ENCODE data around the gene NCAN.
"Not testable (repeated sequence)": the region's sequence is repeated elsewhere in the genome, so short reads cannot be mapped to it uniquely, and the experiment has no call there.

Gene NCAN

GRCh38 chr19:19224852-19225494 lies 13.2 kb downstream of the NCAN start:
- DNase-seq: peak; percentile 59

GRCh38 chr19:19226204-19226603 lies 14.4 kb downstream of the NCAN start:
- DNase-seq: no peak

GRCh38 chr19:19226663-19227062 lies 14.9 kb downstream of the NCAN start:
- no peak for DNase-seq

DNA sequence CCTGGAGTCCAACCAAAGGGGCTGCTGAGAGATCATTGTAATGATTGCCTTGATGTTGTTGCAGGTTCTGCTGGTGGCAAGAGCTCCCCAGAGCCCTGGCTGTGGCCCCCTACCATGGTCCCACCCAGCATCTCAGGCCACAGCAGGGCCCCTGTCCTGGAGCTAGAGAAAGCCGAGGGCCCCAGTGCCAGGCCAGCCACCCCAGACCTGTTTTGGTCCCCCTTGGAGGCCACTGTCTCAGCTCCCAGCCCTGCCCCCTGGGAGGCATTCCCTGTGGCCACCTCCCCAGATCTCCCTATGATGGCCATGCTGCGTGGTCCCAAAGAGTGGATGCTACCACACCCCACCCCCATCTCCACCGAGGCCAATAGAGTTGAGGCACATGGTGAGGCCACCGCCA lies 15.5 kb downstream of the NCAN start:
- no peak for DNase-seq

- DNase-seq: no peak
Observed at GRCh38 chr19:19229701-19230100, 17.9 kb downstream of the NCAN start.

- no peak for DNase-seq
Observed at GRCh38 chr19:19230999-19231398, 19.2 kb downstream of the NCAN start.

GRCh38 chr19:19232261-19232721 lies 20.5 kb downstream of the NCAN start:
- no peak for DNase-seq

- no peak for DNase-seq
Observed at GRCh38 chr19:19234220-19234816, 22.6 kb downstream of the NCAN start.

GRCh38 chr19:19236173-19236572 lies 24.4 kb downstream of the NCAN start:
- DNase-seq: no peak

DNA sequence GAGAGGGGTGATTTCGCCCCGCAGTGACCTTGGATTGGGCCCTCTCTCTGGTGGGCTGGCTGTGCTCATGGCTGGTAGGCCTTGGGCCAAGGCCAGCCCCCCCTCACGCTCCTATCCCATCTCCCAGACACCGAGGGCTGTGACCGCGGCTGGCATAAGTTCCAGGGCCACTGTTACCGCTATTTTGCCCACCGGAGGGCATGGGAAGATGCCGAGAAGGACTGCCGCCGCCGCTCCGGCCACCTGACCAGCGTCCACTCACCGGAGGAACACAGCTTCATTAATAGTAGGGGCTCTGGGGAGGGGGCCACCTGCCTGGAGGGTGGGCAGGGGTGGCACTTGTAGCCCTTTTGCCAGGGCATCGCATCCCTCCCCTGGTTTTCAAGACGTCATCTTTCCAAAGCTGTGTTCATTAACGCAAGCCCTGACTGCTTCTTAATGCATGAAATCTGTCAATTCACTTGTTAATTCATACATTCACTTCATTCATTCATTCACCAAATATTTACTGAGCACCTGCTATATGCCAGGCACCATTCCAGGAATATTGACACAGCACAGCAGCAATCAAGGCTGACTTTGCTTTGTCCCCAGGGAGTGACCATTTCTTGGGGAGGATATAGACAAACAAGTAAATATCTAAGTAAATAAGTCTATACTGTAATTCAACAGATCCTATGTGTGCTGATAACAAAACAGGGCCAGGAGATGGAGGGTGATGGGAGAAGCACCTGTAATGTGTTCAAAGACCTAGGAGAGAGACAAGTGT lies 26.6 kb downstream of the NCAN start:
- no peak for DNase-seq

DNA sequence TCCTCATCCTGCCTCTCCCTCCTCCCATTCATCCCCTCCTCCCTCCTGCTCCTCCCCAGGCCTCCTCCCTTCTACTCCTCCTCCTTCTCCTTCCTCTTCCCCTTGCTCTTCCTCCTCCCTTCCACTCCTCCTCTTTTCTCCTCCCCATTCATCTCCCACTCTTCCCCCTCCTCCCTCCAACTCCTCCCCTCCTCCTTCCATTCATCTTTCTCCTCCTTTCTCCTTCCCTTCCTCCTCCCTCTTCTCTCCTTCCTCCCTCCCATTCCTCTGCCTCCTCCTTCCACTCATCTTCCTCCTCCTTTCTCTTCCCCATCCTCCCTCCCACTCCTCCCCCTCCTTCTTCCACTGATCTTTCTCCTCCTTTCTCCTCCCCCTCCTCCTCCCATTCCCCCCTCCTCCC lies 27.9 kb downstream of the NCAN start:
- DNase-seq: no peak

DNA sequence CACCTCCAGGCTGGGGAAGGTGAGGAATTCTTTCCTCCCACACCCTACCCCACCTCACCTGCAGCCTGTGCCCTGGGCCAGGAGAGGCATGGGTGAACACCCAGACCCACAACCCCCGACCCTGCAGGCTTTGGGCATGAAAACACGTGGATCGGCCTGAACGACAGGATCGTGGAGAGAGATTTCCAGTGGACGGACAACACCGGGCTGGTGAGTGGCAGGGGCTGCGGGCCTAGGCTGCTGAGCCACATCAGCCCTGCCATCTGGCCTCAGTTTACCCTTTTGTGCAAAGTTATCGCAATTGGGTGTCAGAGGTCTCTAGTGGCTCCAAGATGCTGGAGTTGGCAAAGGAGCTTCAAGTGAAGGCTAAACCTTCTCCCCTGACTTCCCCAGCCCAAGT lies 28.7 kb downstream of the NCAN start:
- no peak for DNase-seq

GRCh38 chr19:19250196-19250801 lies 38.5 kb downstream of the NCAN start:
- no peak for DNase-seq

- not testable (repeated sequence) for DNase-seq
Observed at GRCh38 chr19:19253409-19253808, 41.7 kb downstream of the NCAN start.

- no peak for DNase-seq
Observed at GRCh38 chr19:19256072-19256969, 44.6 kb downstream of the NCAN start.

DNA sequence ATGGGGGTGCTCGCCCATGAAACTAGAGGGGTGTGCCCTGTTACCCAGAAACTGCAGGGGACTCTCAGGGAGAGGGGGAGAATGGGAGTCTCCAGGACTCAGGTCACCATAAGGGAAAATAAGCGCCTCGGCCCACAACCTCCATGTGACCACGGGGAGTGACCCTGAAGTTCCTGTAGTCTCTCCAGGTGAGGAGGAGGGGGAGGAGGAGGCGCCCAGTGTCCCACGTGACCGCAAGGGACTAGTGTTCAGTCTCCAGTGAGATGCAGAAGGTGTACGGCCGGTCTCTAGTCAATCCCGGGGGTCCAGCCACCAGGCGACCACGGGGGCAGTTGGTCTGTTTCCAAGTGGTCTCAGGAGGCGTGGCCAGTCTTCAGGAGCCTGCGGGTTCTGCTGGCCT lies 45.4 kb downstream of the NCAN start:
- no peak for DNase-seq

GRCh38 chr19:19257836-19258588 lies 46.3 kb downstream of the NCAN start:
- DNase-seq: no peak

DNA sequence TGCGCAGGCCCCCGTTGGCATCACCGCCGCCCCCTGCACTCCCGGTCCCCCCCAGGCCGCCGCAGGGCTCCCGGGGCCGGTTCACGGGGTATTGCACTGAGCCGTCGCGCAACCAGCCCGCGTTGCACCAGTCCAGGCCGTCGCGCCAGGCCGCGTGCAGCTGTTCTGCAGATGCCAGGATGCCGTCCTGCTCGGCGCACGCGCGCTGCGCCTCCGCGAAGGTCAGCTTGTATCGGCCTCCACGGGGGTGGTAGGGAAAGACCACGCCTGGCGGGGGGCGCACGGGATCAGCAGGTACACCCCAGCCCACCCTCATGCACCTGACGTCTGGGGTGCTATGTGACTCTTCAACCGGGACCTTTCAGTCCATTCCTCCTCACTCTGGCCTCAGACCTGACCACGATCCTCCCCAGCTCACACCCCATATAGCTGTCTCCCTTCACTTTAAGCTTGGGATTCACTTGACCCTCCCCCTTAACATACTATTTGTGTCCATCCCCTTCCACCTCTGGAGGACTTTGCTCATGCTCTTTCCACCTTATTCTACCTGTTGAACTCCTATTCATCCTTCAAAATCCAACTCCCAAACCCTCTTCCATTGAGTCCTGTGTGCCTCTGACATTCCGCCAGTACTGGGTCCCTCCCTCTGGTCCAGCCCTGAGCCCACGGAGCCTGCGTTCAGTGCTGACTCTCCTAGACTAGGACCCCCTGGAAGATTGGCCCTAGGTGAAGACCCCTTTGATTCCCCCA lies 47.0 kb downstream of the NCAN start:
- no peak for DNase-seq

DNA sequence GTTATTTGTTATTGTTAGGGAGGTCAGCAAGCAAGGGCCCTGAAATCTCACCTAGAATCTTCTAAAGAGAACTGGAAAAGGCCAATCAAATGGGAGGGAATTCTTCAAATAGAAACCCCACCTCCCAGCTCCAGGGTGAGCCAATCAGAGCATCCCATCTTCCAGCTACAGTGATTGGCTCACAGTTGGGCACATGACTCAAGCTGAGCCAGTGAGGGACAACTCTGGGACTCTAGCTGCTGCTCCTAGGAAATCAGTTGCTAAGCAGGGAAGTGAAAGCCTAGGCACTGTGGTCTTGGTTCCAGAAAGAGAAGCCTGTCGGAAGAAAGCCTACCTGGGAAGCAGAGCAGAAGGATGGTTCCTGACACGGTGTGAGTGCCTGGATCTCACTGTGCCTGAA lies 48.0 kb downstream of the NCAN start:
- DNase-seq: no peak

- no peak for DNase-seq
Observed at GRCh38 chr19:19260417-19261214, 48.9 kb downstream of the NCAN start.

Data from right kidney (tissue), 1 donor.